NCI-H1417 treated with DMSO at 0.1 percent for 48 hours (cell line): ENCODE measurements around the gene LEMD3.

ENCODE experiments used
- DNase-seq: peaks from one replicate; lab custom pipeline; 2025; lab: John Stamatoyannopoulos, UW

The LEMD3 gene

GRCh38 chr12:65208964-65209654, 39.7 kb downstream of the LEMD3 start:
- no peak for DNase-seq

GRCh38 chr12:65209655-65210043, 40.3 kb downstream of the LEMD3 start:
- DNase-seq, result no peak

GRCh38 chr12:65217086-65217485, 47.7 kb downstream of the LEMD3 start:
- no peak for DNase-seq

GRCh38 chr12:65220761-65221160, 51.4 kb downstream of the LEMD3 start:
- no peak for DNase-seq

DNA sequence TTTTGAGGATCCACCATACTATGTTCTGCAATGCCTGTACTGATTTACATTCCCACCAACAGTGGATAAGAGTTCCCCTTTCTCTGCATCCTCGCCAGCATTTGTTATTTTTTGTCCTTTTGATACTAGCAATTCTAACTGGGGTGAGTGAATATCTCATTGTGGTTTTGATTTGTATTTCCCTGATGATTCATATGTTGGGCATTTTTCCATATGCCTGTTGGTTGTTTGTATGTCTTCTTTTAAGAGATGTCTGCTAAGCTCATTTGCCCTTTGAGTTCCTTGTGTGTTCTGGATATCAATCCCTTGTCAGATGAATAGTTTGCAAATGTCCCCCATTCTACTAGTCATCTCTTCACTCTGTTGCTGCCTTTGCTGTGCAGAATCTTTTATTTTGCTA, 60.1 kb downstream of the LEMD3 start:
- no peak for DNase-seq

DNA sequence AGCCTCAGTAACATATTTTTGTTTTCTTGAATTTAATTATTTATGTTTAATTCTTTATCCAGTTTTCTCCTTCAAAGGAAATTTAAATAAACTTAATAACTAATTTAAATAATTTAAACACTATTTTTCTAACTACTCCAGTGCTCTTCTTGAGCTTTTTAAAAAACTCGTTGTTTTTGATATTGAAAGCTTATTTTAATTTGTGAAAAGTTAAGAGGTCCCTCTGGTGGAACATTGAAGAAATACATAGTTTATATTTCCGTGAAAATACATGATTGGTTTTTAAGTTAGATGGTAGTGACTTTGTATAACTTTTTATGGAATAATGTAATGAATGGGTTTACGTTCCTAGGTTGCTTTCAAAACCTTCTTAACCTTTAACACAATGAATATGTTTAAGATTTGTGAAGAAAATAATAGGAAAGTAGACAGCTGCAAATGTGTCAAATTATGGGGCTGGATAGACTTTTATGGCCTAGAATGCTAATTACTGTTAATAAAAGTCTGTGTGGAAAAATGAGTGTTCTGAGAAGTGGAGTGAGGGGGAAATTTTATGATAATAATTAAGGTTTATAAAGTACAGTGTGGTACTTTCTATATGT, 63.2 kb downstream of the LEMD3 start:
- DNase-seq, result no peak

DNA sequence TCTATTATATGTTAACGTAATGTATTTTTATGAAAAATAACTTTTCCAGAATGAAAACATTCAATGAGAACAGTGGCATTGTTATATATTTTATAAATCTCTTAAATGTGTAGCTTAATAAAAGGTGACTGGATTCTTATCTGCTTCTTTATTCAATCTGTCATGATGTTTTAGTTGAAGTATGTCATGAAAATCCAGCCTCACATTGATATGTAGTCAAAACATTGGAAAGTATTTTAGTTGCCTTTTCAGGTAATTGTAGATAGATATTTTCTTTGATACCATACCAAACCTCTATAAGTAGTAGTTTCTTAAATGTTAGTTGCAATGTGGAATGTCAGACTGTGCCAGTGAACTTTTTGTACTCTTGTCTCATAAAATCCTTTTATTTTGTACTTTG, 67.8 kb downstream of the LEMD3 start:
- DNase-seq, result no peak

GRCh38 chr12:65238609-65239008, 69.2 kb downstream of the LEMD3 start:
- no peak for DNase-seq

GRCh38 chr12:65248656-65249633, 79.6 kb downstream of the LEMD3 start:
- no peak for DNase-seq

GRCh38 chr12:65252515-65252914, 83.1 kb downstream of the LEMD3 start:
- DNase-seq, result no peak

DNA sequence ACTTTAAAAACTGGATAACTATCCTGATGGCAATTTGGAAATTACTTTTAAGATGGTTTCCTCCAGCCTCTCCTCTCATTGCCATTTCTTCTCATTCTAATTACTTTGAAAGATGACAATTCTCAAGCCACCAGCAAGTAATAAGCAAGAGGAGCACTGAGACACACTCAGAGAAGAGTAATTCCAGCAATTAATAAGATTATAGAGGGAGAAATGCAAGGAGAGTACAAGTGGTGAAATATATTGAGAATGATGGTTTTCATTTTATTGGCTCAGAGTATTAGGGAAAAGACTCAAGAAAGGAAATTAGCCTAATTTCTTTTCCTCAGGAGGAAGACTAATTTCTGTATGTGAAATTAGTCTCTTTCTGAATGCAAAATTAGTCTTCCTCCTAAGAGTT, 88.6 kb downstream of the LEMD3 start:
- DNase-seq, result no peak

DNA sequence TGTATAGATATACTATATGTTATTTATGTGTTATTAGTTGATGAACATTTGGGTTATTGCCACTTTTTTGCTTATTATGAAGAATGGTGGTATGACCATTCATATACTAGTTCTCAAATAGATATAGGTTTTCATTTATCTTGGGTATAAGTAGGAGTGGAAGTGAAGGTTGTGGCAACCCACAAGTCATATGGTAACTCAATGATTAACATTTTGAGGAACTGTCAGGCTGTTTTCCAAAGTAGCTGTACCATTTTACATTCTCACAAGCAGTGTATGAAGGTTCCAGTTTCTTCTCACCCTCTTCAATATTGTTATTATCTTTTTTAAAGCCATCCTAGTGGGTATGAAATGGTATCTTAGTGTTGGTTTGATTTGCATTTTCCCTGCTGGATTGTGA, 90.1 kb downstream of the LEMD3 start:
- no peak for DNase-seq

GRCh38 chr12:65263777-65264176, 94.4 kb downstream of the LEMD3 start:
- no peak for DNase-seq

- DNase-seq, result no peak
Measured at GRCh38 chr12:65266408-65266807, 97.0 kb downstream of the LEMD3 start.

GRCh38 chr12:65269603-65270002, 100.2 kb downstream of the LEMD3 start:
- DNase-seq, result no peak

DNA sequence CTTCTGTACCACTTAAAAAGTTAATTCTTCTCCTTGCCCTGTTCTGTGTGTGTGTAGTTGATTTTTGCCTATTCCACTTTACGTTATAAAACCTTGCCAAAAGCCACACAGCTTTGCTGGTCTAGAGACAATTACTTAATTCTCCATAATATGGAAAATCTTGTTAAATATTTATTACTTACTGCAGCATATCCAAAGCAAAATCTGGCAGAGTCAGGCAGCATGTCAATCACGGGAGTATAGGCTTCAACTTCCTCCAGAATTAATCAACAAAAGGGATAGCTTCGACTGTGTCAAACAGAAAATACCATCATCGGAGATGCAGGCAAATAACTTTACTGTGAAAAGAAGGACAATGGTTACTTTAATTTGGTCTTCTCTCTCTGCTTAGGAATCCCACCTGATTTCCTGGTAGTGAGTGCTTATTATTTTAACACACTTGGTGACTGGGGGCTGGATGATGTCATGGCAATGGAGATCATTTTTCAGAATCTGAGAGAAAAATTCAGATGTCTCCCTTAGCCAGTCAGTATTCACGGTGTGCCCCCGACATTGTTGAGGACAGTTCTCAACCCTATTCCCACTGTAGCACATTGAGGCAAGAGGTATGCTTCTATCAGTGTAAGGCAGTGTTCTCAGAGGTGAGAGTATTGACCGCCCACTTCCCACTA, 105.4 kb downstream of the LEMD3 start:
- no peak for DNase-seq

GRCh38 chr12:65275627-65276026, 106.2 kb downstream of the LEMD3 start:
- DNase-seq, result no peak

DNA sequence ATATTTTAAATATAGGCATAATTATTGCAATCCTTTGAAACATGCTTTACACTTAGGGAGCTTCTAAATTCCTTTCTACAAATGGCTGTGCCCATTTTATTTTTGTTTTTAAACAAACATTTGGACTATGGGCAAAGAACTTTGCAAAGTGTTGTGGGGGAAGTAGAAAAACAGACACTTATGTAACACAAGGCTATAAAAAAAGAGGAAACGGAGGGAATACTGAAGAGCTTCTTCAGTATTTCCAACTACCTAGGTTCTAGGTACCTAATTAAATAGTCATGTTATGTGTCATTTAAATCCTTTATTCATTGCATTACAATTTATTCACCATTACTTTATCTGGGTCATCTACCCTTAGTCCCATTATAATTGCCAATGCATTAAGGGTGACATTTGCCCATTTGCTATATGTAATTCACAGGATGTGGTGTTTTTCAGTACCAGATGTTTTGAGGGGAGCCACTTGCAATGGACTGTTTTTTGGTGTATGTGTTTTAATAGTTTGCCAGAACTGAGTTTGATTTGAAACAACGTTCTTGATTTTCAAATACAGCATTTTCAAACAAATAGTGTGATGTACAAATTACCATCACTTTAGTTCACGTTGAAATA, 107.6 kb downstream of the LEMD3 start:
- no peak for DNase-seq

GRCh38 chr12:65277994-65278575, 108.7 kb downstream of the LEMD3 start:
- no peak for DNase-seq

- DNase-seq, result no peak
Measured at GRCh38 chr12:65278576-65279368, 109.4 kb downstream of the LEMD3 start, which contains the start of gene MSRB3. MSRB3 (plus strand) TSS chr12:65278683; CDS start chr12:65308580, 29,897 bp downstream.
